OCI-LY3 (cell line): ENCODE measurements around the gene CPM.

Source experiments
- H2AFZ ChIP-seq: fragments of 200-600, 300-600 bp; shearing (Covaris generic); 2 replicates; pipeline ENCODE4 v1.6.0; 2014; ENCODE audit warnings: antibody characterized with exemption, low read depth, low read length
- H3K27ac ChIP-seq: fragments of 200-600, 300-600 bp; sonication (generic); 2 replicates; pipeline ENCODE4 v1.5.1; 2014; ENCODE audit warnings: mild to moderate bottlenecking, low read length, moderate library complexity, mixed read lengths
- H3K27me3 ChIP-seq: fragments of 200-600, 300-600 bp; sonication (generic); 2 replicates; pipeline ENCODE4 v1.6.1; 2014; ENCODE audit warnings: low read depth, low read length, mixed read lengths
- H3K36me3 ChIP-seq: fragments of 200-600, 300-600 bp; sonication (generic); replicated peaks from 2 replicates; pipeline ENCODE3; 2014; ENCODE audit warnings: low read depth, low read length, mixed read lengths
- H3K4me1 ChIP-seq: fragments of 300-600, 200-600 bp; sonication (generic); 2 replicates; pipeline ENCODE4 v1.6.1; 2014; ENCODE audit warnings: low read length, mixed read lengths
- H3K4me2 ChIP-seq: fragments of 200-600, 300-600 bp; sonication (generic); 2 replicates; pipeline ENCODE4 v1.6.1; 2014; ENCODE audit warnings: low read length, mixed read lengths
- H3K4me3 ChIP-seq: fragments of 300-600, 200-600 bp; sonication (generic); 2 replicates; pipeline ENCODE4 v1.5.1; 2014; ENCODE audit warnings: antibody characterized with exemption, mild to moderate bottlenecking, low read length, moderate library complexity
- H3K79me2 ChIP-seq: fragments of 300-600, 200-600 bp; shearing (Covaris generic); 2 replicates; pipeline ENCODE4 v1.6.1; 2014; ENCODE audit warnings: mild to moderate bottlenecking, low read length, mixed read lengths
- H3K9ac ChIP-seq: fragments of 300-600, 200-600 bp; shearing (Covaris generic); 2 replicates; pipeline ENCODE4 v1.6.0; 2014; ENCODE audit warnings: mild to moderate bottlenecking, low read length, moderate library complexity
- H3K9me3 ChIP-seq: fragments of 200-600, 300-600 bp; shearing (Covaris generic); 2 replicates; pipeline ENCODE4 v1.6.1; 2014; ENCODE audit warnings: low read length, mixed read lengths; ENCODE audit not compliant: insufficient read depth
- H4K20me1 ChIP-seq: fragments of 200-600, 300-600 bp; sonication (generic); 2 replicates; pipeline ENCODE4 v1.6.1; 2016; ENCODE audit warnings: low read length, mixed read lengths; ENCODE audit not compliant: insufficient read depth
- CTCF ChIP-seq: fragments of 200-600, 300-600 bp; sonication (generic); IDR thresholded peaks from 2 replicates; pipeline ENCODE4 v1.5.1; 2014; ENCODE audit warnings: antibody characterized with exemption, low read length, low read depth
- EZH2phosphoT487 ChIP-seq: fragments of 200-600 bp; shearing (Covaris generic); IDR thresholded peaks from 2 replicates; pipeline ENCODE4 v1.6.1; 2018; ENCODE audit warnings: antibody characterized with exemption, mixed run types, low read depth

The CPM gene

DNA sequence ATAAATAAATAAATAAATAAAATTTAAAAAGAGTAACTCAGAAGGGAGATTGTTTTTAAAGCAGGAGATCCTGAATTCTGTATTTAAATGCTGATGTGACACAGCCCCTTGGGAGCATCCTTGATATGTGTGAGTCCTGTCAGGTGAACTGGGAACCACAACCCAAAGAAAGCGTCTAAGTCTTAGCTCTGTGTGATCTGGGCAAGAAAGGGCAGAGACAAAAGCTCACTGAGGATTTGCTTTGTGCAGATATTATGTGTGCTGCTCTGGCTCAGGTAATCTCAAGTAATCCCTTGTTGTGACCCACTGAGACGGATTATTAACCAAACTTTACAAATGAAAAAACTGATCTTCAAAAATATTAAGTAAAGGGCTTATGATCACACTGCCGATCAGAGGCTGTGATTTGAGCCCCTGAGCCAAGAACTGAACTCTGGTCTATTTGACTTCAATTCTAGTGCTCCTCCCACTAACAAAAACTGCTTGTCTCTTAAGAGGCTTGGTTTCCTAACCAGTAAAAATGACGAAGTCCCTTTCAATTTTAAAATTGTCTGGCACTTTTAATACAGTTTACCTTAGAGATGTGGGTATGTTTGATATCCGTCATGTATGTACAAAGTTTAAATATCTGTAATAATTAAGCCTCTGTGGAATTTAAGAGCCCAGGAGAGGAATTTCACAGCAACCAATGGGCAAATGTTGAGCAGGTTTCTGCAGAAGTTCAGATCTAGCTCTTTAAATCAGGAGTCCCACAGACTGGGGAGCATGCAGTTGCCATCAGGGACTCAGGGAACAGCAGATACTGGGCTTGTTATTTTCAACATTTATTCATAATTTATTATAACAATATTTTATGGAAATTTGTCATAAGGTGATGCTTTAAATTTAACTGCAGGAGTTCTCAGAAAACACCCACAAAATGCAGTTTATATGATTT is 46.1 kb downstream of the CPM start:
- no peaks in the 10 kb centered on the region for H3K36me3 ChIP-seq
- no peaks in the 10 kb centered on the region for H4K20me1 ChIP-seq
- H3K27ac ChIP-seq = no peak overlapping the region
- no peak overlapping the region for H3K4me3 ChIP-seq
- no peak for TF ChIP-seq CTCF
- no peak for TF ChIP-seq EZH2phosphoT487
- H2AFZ ChIP-seq = no peak overlapping the region
- H3K9ac ChIP-seq = no peak overlapping the region
- no peaks in the 10 kb centered on the region for H3K4me1 ChIP-seq
- no peaks in the 10 kb centered on the region for H3K27me3 ChIP-seq
- no peaks in the 10 kb centered on the region for H3K9me3 ChIP-seq
- no peaks in the 10 kb centered on the region for H3K79me2 ChIP-seq
- no peak overlapping the region for H3K4me2 ChIP-seq

- Histone ChIP-seq H4K20me1 (no peaks in the 10 kb centered on the region), H3K4me1 (no peaks in the 10 kb centered on the region), H3K9ac (no peak overlapping the region), H2AFZ (no peak overlapping the region), H3K4me2 (no peak overlapping the region), H3K36me3 (no peaks in the 10 kb centered on the region), H3K79me2 (no peaks in the 10 kb centered on the region), H3K27me3 (no peaks in the 10 kb centered on the region), H3K27ac (no peak overlapping the region), H3K9me3 (no peaks in the 10 kb centered on the region), H3K4me3 (no peak overlapping the region)
- no peak for TF ChIP-seq EZH2phosphoT487
- no peak for TF ChIP-seq CTCF
Measured at GRCh38 chr12:68885381-68885780, 47.6 kb downstream of the CPM start.

- H2AFZ ChIP-seq = no peak overlapping the region
Measured at GRCh38 chr12:68884251-68884650, 48.7 kb downstream of the CPM start.

More at GRCh38 chr12:68884251-68884650, 48.7 kb downstream of the CPM start:
- no peak overlapping the region for H3K9ac ChIP-seq
- H4K20me1 ChIP-seq = no peaks in the 10 kb centered on the region
- H3K4me3 ChIP-seq = no peak overlapping the region
- no peaks in the 10 kb centered on the region for H3K36me3 ChIP-seq
- TF ChIP-seq EZH2phosphoT487 = no peak
- no peak for TF ChIP-seq CTCF
- H3K4me1 ChIP-seq = no peaks in the 10 kb centered on the region
- no peak overlapping the region for H3K27ac ChIP-seq
- H3K79me2 ChIP-seq = no peaks in the 10 kb centered on the region
- no peak overlapping the region for H3K4me2 ChIP-seq
- no peaks in the 10 kb centered on the region for H3K9me3 ChIP-seq
- H3K27me3 ChIP-seq = no peaks in the 10 kb centered on the region
